ENCODE measurements around the gene SFTPB.

The SFTPB gene

GRCh38 chr2:85707304-85707703 is 39.3 kb upstream of the SFTPB start:
- Histone ChIP-seq H3K9me3 (ENCODE audit: low read length) (no peaks in the 10 kb centered on the region), H3K4me3 (ENCODE audit: low read length) (no peak overlapping the region), H3K4me1 (ENCODE audit: insufficient read depth, low read length) (no peaks in the 10 kb centered on the region), H3K36me3 (ENCODE audit: insufficient read depth, low read length) (no peaks in the 10 kb centered on the region), H2AFZ (ENCODE audit: low read depth, low read length) (no peak overlapping the region), H3K27me3 (ENCODE audit: insufficient read depth, low read length) (peaks cover 27% of the 10 kb centered on the region)

GRCh38 chr2:85706599-85707296 is 38.7 kb upstream of the SFTPB start:
- H3K9me3 ChIP-seq (ENCODE audit: low read length), result no peaks in the 10 kb centered on the region
- no peak overlapping the region for H2AFZ ChIP-seq (ENCODE audit: low read depth, low read length)
- no peak overlapping the region for H3K4me3 ChIP-seq (ENCODE audit: low read length)
- peaks cover 25% of the 10 kb centered on the region for H3K27me3 ChIP-seq (ENCODE audit: insufficient read depth, low read length)
- H3K36me3 ChIP-seq (ENCODE audit: insufficient read depth, low read length), result no peaks in the 10 kb centered on the region
- peaks cover under 1% of the 10 kb centered on the region for H3K4me1 ChIP-seq (ENCODE audit: insufficient read depth, low read length)

GRCh38 chr2:85706063-85706462 is 38.1 kb upstream of the SFTPB start:
- H3K36me3 ChIP-seq (ENCODE audit: insufficient read depth, low read length), result no peaks in the 10 kb centered on the region
- H3K27me3 ChIP-seq (ENCODE audit: insufficient read depth, low read length), result peaks cover 25% of the 10 kb centered on the region
- H3K4me3 ChIP-seq (ENCODE audit: low read length), result no peak overlapping the region
- H3K4me1 ChIP-seq (ENCODE audit: insufficient read depth, low read length), result peaks cover 4% of the 10 kb centered on the region
- no peak overlapping the region for H2AFZ ChIP-seq (ENCODE audit: low read depth, low read length)
- no peaks in the 10 kb centered on the region for H3K9me3 ChIP-seq (ENCODE audit: low read length)

GRCh38 chr2:85705680-85706039 is 37.7 kb upstream of the SFTPB start:
- H3K36me3 ChIP-seq (ENCODE audit: insufficient read depth, low read length), result no peaks in the 10 kb centered on the region
- H3K9me3 ChIP-seq (ENCODE audit: low read length), result no peaks in the 10 kb centered on the region
- no peak overlapping the region for H3K4me3 ChIP-seq (ENCODE audit: low read length)
- peaks cover 22% of the 10 kb centered on the region for H3K27me3 ChIP-seq (ENCODE audit: insufficient read depth, low read length)
- peaks cover 4% of the 10 kb centered on the region for H3K4me1 ChIP-seq (ENCODE audit: insufficient read depth, low read length)
- no peak overlapping the region for H2AFZ ChIP-seq (ENCODE audit: low read depth, low read length)

- peaks cover 20% of the 10 kb centered on the region for H3K27me3 ChIP-seq (ENCODE audit: insufficient read depth, low read length)
- peaks cover 4% of the 10 kb centered on the region for H3K4me1 ChIP-seq (ENCODE audit: insufficient read depth, low read length)
- no peak overlapping the region for H3K4me3 ChIP-seq (ENCODE audit: low read length)
- H3K36me3 ChIP-seq (ENCODE audit: insufficient read depth, low read length), result no peaks in the 10 kb centered on the region
- no peaks in the 10 kb centered on the region for H3K9me3 ChIP-seq (ENCODE audit: low read length)
- no peak overlapping the region for H2AFZ ChIP-seq (ENCODE audit: low read depth, low read length)
Measured at GRCh38 chr2:85704800-85705679, 37.0 kb upstream of the SFTPB start.

GRCh38 chr2:85704038-85704437 is 36.0 kb upstream of the SFTPB start:
- Histone ChIP-seq H3K4me3 (ENCODE audit: low read length) (no peak overlapping the region), H3K4me1 (ENCODE audit: insufficient read depth, low read length) (peaks cover 4% of the 10 kb centered on the region), H3K27me3 (ENCODE audit: insufficient read depth, low read length) (peaks cover 13% of the 10 kb centered on the region), H2AFZ (ENCODE audit: low read depth, low read length) (no peak overlapping the region), H3K9me3 (ENCODE audit: low read length) (no peaks in the 10 kb centered on the region), H3K36me3 (ENCODE audit: insufficient read depth, low read length) (no peaks in the 10 kb centered on the region)

- H3K36me3 ChIP-seq (ENCODE audit: insufficient read depth, low read length), result no peaks in the 10 kb centered on the region
- H3K4me1 ChIP-seq (ENCODE audit: insufficient read depth, low read length), result peaks cover 4% of the 10 kb centered on the region
- H2AFZ ChIP-seq (ENCODE audit: low read depth, low read length), result no peak overlapping the region
- no peak overlapping the region for H3K4me3 ChIP-seq (ENCODE audit: low read length)
- peaks cover 12% of the 10 kb centered on the region for H3K27me3 ChIP-seq (ENCODE audit: insufficient read depth, low read length)
- no peaks in the 10 kb centered on the region for H3K9me3 ChIP-seq (ENCODE audit: low read length)
Measured at GRCh38 chr2:85703329-85703728, 35.3 kb upstream of the SFTPB start.

GRCh38 chr2:85702800-85703199 is 34.8 kb upstream of the SFTPB start:
- H2AFZ ChIP-seq (ENCODE audit: low read depth, low read length), result no peak overlapping the region
- H3K27me3 ChIP-seq (ENCODE audit: insufficient read depth, low read length), result peaks cover 9% of the 10 kb centered on the region
- H3K4me1 ChIP-seq (ENCODE audit: insufficient read depth, low read length), result peaks cover 4% of the 10 kb centered on the region

GRCh38 chr2:85702172-85702571 is 34.2 kb upstream of the SFTPB start:
- no peak overlapping the region for H2AFZ ChIP-seq (ENCODE audit: low read depth, low read length)
- peaks cover 4% of the 10 kb centered on the region for H3K4me1 ChIP-seq (ENCODE audit: insufficient read depth, low read length)
- no peak overlapping the region for H3K4me3 ChIP-seq (ENCODE audit: low read length)
- no peaks in the 10 kb centered on the region for H3K9me3 ChIP-seq (ENCODE audit: low read length)
- H3K36me3 ChIP-seq (ENCODE audit: insufficient read depth, low read length), result no peaks in the 10 kb centered on the region
- H3K27me3 ChIP-seq (ENCODE audit: insufficient read depth, low read length), result peaks cover 8% of the 10 kb centered on the region

More at GRCh38 chr2:85702800-85703199, 34.8 kb upstream of the SFTPB start:
- Histone ChIP-seq H3K4me3 (ENCODE audit: low read length) (no peak overlapping the region), H3K9me3 (ENCODE audit: low read length) (no peaks in the 10 kb centered on the region), H3K36me3 (ENCODE audit: insufficient read depth, low read length) (no peaks in the 10 kb centered on the region)

GRCh38 chr2:85699325-85699724 is 31.3 kb upstream of the SFTPB start:
- H3K4me1 ChIP-seq (ENCODE audit: insufficient read depth, low read length), result peaks cover 4% of the 10 kb centered on the region
- peaks cover 8% of the 10 kb centered on the region for H3K27me3 ChIP-seq (ENCODE audit: insufficient read depth, low read length)
- no peak overlapping the region for H3K4me3 ChIP-seq (ENCODE audit: low read length)
- H2AFZ ChIP-seq (ENCODE audit: low read depth, low read length), result no peak overlapping the region
- no peaks in the 10 kb centered on the region for H3K36me3 ChIP-seq (ENCODE audit: insufficient read depth, low read length)
- no peaks in the 10 kb centered on the region for H3K9me3 ChIP-seq (ENCODE audit: low read length)

- H3K4me1 ChIP-seq (ENCODE audit: insufficient read depth, low read length), result peaks cover 4% of the 10 kb centered on the region
- peaks cover 12% of the 10 kb centered on the region for H3K27me3 ChIP-seq (ENCODE audit: insufficient read depth, low read length)
- no peak overlapping the region for H2AFZ ChIP-seq (ENCODE audit: low read depth, low read length)
- H3K36me3 ChIP-seq (ENCODE audit: insufficient read depth, low read length), result no peaks in the 10 kb centered on the region
- no peaks in the 10 kb centered on the region for H3K9me3 ChIP-seq (ENCODE audit: low read length)
- H3K4me3 ChIP-seq (ENCODE audit: low read length), result no peak overlapping the region
Measured at GRCh38 chr2:85698880-85699254, 30.9 kb upstream of the SFTPB start.

- no peak overlapping the region for H3K4me3 ChIP-seq (ENCODE audit: low read length)
- no peak overlapping the region for H2AFZ ChIP-seq (ENCODE audit: low read depth, low read length)
- no peaks in the 10 kb centered on the region for H3K36me3 ChIP-seq (ENCODE audit: insufficient read depth, low read length)
Measured at GRCh38 chr2:85698184-85698879, 30.3 kb upstream of the SFTPB start.

GRCh38 chr2:85697716-85698115 is 29.7 kb upstream of the SFTPB start:
- Histone ChIP-seq H3K27me3 (ENCODE audit: insufficient read depth, low read length) (peaks cover 12% of the 10 kb centered on the region), H3K4me3 (ENCODE audit: low read length) (no peak overlapping the region), H3K36me3 (ENCODE audit: insufficient read depth, low read length) (no peaks in the 10 kb centered on the region)

More at GRCh38 chr2:85698184-85698879, 30.3 kb upstream of the SFTPB start:
- Histone ChIP-seq H3K9me3 (ENCODE audit: low read length) (no peaks in the 10 kb centered on the region), H3K27me3 (ENCODE audit: insufficient read depth, low read length) (peaks cover 12% of the 10 kb centered on the region), H3K4me1 (ENCODE audit: insufficient read depth, low read length) (peaks cover 4% of the 10 kb centered on the region)

More at GRCh38 chr2:85697716-85698115, 29.7 kb upstream of the SFTPB start:
- Histone ChIP-seq H3K9me3 (ENCODE audit: low read length) (no peaks in the 10 kb centered on the region), H3K4me1 (ENCODE audit: insufficient read depth, low read length) (peaks cover 4% of the 10 kb centered on the region), H2AFZ (ENCODE audit: low read depth, low read length) (no peak overlapping the region)

Measured in neuron (in vitro differentiated cells).